Suprapubic skin (tissue), 4 donors: Measurements from ENCODE around the gene NPC1L1.

Experiments
- EP300 ChIP-seq: sonication (generic); formaldehyde crosslinking; IDR thresholded peaks from one replicate; pipeline ENCODE4 v1.6.1; 2017; ENCODE audit warnings: antibody characterized with exemption
- POLR2AphosphoS5 ChIP-seq, 3 donors: sonication (generic); formaldehyde crosslinking; IDR thresholded peaks; one replicate each; pipeline ENCODE4 v1.6.1; 2017; ENCODE audit warnings: antibody characterized with exemption in 3 of 3

GRCh38 chr7:44535348-44536064 is 5.6 kb downstream of the NPC1L1 start:
- TF ChIP-seq EP300 (no peak), POLR2AphosphoS5 (IDR thresholded peaks at IDR 0.05) (no peak)
